ENCODE measurements around the gene TAOK2.
"Not testable (repeated sequence)": the region's sequence is repeated elsewhere in the genome, so short reads cannot be mapped to it uniquely, and the experiment has no call there.

TAOK2 gene

DNA sequence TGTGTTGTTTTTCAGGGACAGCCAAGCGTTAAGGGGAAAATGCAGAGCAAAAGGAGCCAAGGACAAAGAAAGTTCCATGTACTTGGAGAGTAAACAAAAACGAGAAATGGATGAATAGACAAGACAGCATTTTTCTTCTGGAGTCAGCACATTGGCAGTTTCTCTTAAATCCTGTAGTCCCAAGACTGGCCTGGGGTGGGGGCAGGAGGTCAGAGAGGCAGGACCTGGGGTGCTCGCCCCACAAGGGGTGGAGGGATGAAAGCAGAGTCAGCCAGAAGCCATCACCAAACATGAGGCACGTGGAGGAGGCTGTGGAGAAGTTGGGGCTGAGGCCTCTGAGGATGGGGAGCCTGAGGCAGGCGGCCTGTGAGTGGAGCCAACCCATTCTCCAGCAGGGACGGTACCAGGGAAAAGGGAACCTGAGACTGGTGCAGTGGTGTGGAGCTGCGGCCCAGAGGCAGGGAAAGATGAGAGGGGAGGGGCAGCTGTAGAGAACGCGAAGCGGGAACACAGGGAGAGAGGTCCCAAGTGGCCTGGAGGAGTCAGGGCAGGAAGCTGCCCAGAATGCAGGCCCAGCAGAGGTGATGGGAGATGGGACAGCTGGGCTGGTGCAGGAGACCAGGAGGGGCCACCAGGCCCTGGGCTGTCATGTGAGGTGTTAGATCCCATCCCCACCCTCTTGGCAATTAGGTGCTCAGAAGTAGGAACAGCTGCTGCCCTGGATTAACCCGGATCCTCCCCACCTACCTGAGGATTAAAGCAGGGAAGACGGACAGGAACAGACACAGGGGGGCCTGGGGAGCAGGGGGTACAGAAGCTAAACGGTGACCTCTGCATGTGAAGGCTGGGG is 54.1 kb downstream of the TAOK2 start:
- Mint-ChIP-seq H3K4me3 (no peak overlapping the region), H3K36me3 (ENCODE audit: low read depth) (no peaks in the 10 kb centered on the region), H3K27me3 (peaks cover 55% of the 10 kb centered on the region), H3K9me3 (no peaks in the 10 kb centered on the region), H3K4me1 (ENCODE audit: low read depth) (peaks cover 9% of the 10 kb centered on the region), H3K27ac (no peak overlapping the region)
- DNase-seq, result no peak

GRCh38 chr16:30028438-30029076 is 54.9 kb downstream of the TAOK2 start:
- no peak overlapping the region for H3K27ac Mint-ChIP-seq
- H3K4me3 Mint-ChIP-seq, result no peak overlapping the region
- no peaks in the 10 kb centered on the region for H3K9me3 Mint-ChIP-seq
- DNase-seq, result no peak
- no peaks in the 10 kb centered on the region for H3K36me3 Mint-ChIP-seq (ENCODE audit: low read depth)
- H3K27me3 Mint-ChIP-seq, result peaks cover 60% of the 10 kb centered on the region
- peaks cover 9% of the 10 kb centered on the region for H3K4me1 Mint-ChIP-seq (ENCODE audit: low read depth)

DNA sequence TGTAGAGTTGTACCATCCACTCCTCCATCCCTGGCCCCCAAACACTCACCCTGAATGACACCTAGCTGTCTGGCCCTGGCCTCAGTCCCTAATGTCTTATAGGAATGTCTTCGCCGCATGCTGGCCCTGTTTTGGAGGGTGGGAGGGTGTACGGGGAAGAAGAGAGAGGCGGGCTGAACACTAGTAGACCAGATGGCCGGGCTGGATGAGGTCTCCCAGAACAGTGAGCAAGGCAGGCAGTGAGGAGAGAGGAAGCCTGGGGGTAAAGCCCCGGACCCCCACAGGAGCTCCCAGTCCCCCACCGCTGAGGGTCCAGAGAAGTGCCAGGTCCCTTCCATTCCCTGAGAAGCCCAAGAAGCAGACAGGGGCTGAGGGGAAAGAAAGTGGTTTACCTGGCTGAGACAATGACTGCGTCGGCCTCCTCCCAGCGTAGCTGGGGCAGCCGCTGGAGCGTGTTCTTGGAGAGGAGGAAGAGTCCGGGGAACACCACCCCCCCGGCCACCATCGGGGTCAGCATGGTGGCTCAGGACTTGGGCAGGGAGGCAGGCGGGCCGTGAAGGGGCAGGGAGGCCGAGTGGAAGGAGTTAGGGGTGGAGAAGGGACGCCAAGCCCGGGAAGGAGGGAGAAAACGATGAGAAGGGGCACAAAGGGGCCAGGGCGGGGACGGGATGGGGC is 56.5 kb downstream of the TAOK2 start:
- DNase-seq, result no peak
- H3K4me1 Mint-ChIP-seq (ENCODE audit: low read depth), result peaks cover 9% of the 10 kb centered on the region
- H3K9me3 Mint-ChIP-seq, result no peaks in the 10 kb centered on the region
- H3K36me3 Mint-ChIP-seq (ENCODE audit: low read depth), result no peaks in the 10 kb centered on the region
- no peak overlapping the region for H3K27ac Mint-ChIP-seq
- H3K27me3 Mint-ChIP-seq, result peaks cover 62% of the 10 kb centered on the region
- no peak overlapping the region for H3K4me3 Mint-ChIP-seq

- Mint-ChIP-seq H3K4me3 (no peak within 1 kb of the TSS), H3K27me3 (peaks cover 62% of the 10 kb centered on the region), H3K9me3 (no peaks in the 10 kb centered on the region), H3K27ac (no peak within 1 kb of the TSS), H3K36me3 (ENCODE audit: low read depth) (no peaks in the 10 kb centered on the region), H3K4me1 (ENCODE audit: low read depth) (peaks cover 9% of the 10 kb centered on the region)
- DNase-seq, result no peak
Observed at GRCh38 chr16:30030841-30031413, 57.3 kb downstream of the TAOK2 start, which contains the start of gene TLCD3B. Gene TLCD3B (minus strand): TSS chr16:30031271. CDS start chr16:30030527, 744 bp downstream.

DNA sequence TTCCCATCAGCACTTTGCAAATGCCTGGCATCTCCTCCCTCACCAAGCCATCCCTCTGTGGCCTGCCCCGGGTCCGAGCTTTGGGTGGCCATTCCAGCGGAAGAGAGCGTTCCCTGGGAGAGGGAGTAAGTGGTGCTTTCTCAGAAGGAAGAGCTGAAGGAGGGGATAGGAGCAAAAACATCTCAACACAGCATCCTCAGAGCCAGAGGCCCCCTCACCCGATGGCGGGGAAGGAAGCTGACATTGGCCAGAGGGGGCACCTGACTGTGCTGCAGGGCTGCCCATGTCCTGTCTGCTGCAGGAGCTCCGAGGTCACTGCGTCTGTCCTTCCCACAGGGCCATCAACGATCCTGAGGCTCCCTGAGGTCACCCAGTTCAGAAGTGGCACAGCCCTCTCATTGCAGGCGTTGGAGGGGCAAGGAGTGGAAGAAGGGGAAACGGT is 57.8 kb downstream of the TAOK2 start:
- no peak overlapping the region for H3K4me3 Mint-ChIP-seq
- no peak for DNase-seq
- H3K4me1 Mint-ChIP-seq (ENCODE audit: low read depth), result peaks cover 9% of the 10 kb centered on the region
- H3K27ac Mint-ChIP-seq, result no peak overlapping the region
- H3K27me3 Mint-ChIP-seq, result peaks cover 61% of the 10 kb centered on the region
- no peaks in the 10 kb centered on the region for H3K9me3 Mint-ChIP-seq
- no peaks in the 10 kb centered on the region for H3K36me3 Mint-ChIP-seq (ENCODE audit: low read depth)

- Mint-ChIP-seq H3K4me1 (ENCODE audit: low read depth) (peaks cover 9% of the 10 kb centered on the region), H3K4me3 (no peak overlapping the region), H3K9me3 (no peaks in the 10 kb centered on the region), H3K36me3 (ENCODE audit: low read depth) (no peaks in the 10 kb centered on the region), H3K27ac (no peak overlapping the region), H3K27me3 (peaks cover 53% of the 10 kb centered on the region)
- peak; percentile 71 for DNase-seq
Observed at GRCh38 chr16:30032083-30032819, 58.6 kb downstream of the TAOK2 start.

DNA sequence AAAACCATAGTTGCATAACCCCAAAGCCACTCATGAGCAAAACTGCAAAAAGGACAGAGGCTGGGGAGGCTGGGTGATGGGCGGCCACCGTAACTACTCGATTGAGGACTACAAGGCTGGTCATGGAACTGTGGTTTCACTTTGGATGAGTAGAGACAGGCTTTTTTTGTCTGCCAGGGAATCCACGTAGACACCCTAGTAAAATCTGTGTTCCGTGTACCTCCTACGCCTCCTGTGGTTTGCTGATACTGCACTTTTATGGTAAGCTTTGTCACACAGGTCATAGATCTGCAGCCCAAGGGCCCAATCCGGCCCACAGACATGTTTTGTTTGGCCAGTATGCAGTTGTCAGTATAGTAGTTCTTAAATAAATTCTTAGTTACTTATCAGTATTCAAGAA is 59.6 kb downstream of the TAOK2 start:
- Mint-ChIP-seq H3K4me3 (no peak overlapping the region), H3K27ac (no peak overlapping the region), H3K27me3 (peaks cover 43% of the 10 kb centered on the region), H3K9me3 (no peaks in the 10 kb centered on the region), H3K36me3 (ENCODE audit: low read depth) (no peaks in the 10 kb centered on the region), H3K4me1 (ENCODE audit: low read depth) (peaks cover 9% of the 10 kb centered on the region)
- no peak for DNase-seq

DNA sequence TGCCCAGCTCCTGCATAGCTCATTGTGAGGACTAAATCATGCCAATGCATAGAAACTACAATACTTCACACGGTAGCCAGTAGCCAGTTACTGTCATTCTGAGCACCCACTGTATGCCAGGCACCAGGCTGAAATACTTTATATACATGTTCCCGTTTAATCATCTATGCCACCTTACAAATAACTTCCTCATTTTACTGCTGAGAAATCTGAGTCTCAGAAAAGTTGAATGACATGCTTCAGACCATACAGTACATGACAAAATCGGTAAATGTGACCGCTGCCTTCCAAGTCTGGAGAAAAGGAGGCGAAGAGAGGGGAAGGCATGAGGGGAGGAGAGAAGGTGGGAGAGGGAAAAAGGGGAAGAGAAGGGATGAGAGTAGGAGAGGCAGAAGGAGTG is 66.6 kb downstream of the TAOK2 start:
- Mint-ChIP-seq H3K27me3 (peaks cover 5% of the 10 kb centered on the region), H3K4me1 (ENCODE audit: low read depth) (no peaks in the 10 kb centered on the region), H3K9me3 (no peaks in the 10 kb centered on the region), H3K4me3 (no peak overlapping the region), H3K27ac (no peak overlapping the region), H3K36me3 (ENCODE audit: low read depth) (no peaks in the 10 kb centered on the region)
- DNase-seq, result no peak

DNA sequence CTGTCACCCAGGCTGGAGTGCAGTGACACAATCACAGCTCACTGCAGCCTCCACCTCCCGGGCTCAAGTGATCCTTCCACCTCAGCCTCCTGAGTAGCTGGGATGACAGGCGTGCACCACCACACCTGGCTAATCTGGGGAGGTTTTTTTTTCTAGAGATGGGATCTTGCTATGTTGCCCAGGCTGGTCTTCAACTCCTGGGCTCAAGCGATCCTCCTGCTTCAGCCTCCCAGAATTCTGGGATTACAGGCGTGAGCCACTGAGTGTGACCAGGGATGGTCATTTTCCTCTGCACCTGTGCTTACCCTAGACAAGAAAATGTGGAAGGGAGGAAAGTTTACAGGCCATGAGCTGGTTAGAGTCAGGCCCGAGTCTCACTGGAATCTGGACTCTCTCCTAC is 67.0 kb downstream of the TAOK2 start:
- H3K27me3 Mint-ChIP-seq; H3K4me1 Mint-ChIP-seq (ENCODE audit: low read depth); DNase-seq; H3K27ac Mint-ChIP-seq; H3K4me3 Mint-ChIP-seq; H3K36me3 Mint-ChIP-seq (ENCODE audit: low read depth); H3K9me3 Mint-ChIP-seq: not testable (repeated sequence)

DNA sequence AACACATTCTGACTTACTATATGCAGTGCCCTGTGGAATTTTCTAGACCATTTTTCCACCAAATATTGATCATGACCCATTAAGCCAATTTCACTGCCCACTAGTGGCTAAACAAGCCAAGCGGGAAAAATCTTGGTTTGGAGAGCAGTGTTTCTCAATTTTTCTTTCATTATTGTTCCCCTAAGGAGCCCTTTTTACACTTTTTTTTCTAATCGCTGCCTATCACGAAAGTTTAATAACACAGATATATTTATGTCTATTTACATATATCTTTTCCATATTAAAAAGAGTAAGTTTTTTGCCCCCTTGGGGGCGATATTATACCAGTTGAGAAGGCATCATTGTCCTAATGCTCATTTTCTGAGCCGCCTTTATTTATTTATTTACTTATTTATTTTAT is 68.2 kb downstream of the TAOK2 start:
- Mint-ChIP-seq H3K9me3 (no peaks in the 10 kb centered on the region), H3K4me3 (no peak overlapping the region), H3K36me3 (ENCODE audit: low read depth) (no peaks in the 10 kb centered on the region), H3K27ac (no peak overlapping the region), H3K4me1 (ENCODE audit: low read depth) (no peaks in the 10 kb centered on the region), H3K27me3 (peaks cover 5% of the 10 kb centered on the region)
- DNase-seq, result no peak

Measured in activated T-cell treated with anti-CD3 and anti-CD28 coated beads, Interleukin-2, amount 50 U/mL, for 24 hours (primary cell).